Measurements from ENCODE around the gene CEP350.
A peak's percentile ranks its signal among the peaks of the same experiment; 100 is the strongest.

Gene CEP350

GRCh38 chr1:180154325-180155181 is 199.9 kb downstream of the CEP350 start, which contains the start of gene QSOX1:
TSS of gene QSOX1 (plus strand) at chr1:180154869. CDS start at chr1:180154908, 39 bp downstream.
- peak; percentile 37 to 97 (median 86) for DNase-seq

GRCh38 chr1:180155182-180155682 is 200.6 kb downstream of the CEP350 start:
- DNase-seq = peak in 6 of 56 donors; percentile 33 to 68 (median 44)

GRCh38 chr1:180156201-180156600 is 201.6 kb downstream of the CEP350 start:
- DNase-seq = no peak

- no peak for DNase-seq
Measured at GRCh38 chr1:180156631-180157091, 202.1 kb downstream of the CEP350 start.

- DNase-seq = no peak
Measured at GRCh38 chr1:180157108-180157507, 202.5 kb downstream of the CEP350 start.

- DNase-seq = no peak
Measured at GRCh38 chr1:180157576-180158057, 203.0 kb downstream of the CEP350 start.

- DNase-seq = no peak
Measured at GRCh38 chr1:180158149-180159147, 203.8 kb downstream of the CEP350 start.

- DNase-seq = no peak
Measured at GRCh38 chr1:180160357-180160756, 205.7 kb downstream of the CEP350 start.

GRCh38 chr1:180163041-180163440 is 208.4 kb downstream of the CEP350 start:
- DNase-seq = no peak

All from amygdala (tissue), 56 donors.